D721Med (cell line): Measurements from ENCODE around the gene GRPEL2.

Source experiments
- DNase-seq: peaks from one replicate; pipeline ENCODE4 v3.0.0; 2011; ENCODE audit warnings: low spot score; ENCODE audit not compliant: insufficient read length
- FAIRE-seq: peaks from 2 replicates; lab custom pipeline; 2011; peaks lifted over from hg19 to GRCh38; lab: Jason Lieb, UNC
- CTCF ChIP-seq: IDR thresholded peaks from 2 replicates; pipeline ENCODE4 v1.5.1; 2012; ENCODE audit warnings: mild to moderate bottlenecking, control low read depth; ENCODE audit not compliant: insufficient read depth; ENCODE audit errors: missing control alignments

The GRPEL2 gene

GRCh38 chr5:149325894-149326293, 19.4 kb upstream of the GRPEL2 start:
- no peak for TF ChIP-seq CTCF
- FAIRE-seq (no peak), DNase-seq (no peak)

- DNase-seq (peak; percentile 73), FAIRE-seq (peak; percentile 84)
- TF ChIP-seq CTCF, result no peak
These were observed 18.7 kb upstream of the GRPEL2 start for GRCh38 chr5:149326611-149327010.

GRCh38 chr5:149328177-149328576, 17.1 kb upstream of the GRPEL2 start:
- FAIRE-seq, result no peak
- no peak for TF ChIP-seq CTCF

GRCh38 chr5:149333711-149334443, 11.4 kb upstream of the GRPEL2 start:
- DNase-seq (no peak), FAIRE-seq (no peak)
- TF ChIP-seq CTCF, result no peak

More at GRCh38 chr5:149328177-149328576, 17.1 kb upstream of the GRPEL2 start:
- DNase-seq, result no peak

- DNase-seq (no peak), FAIRE-seq (no peak)
- no peak for TF ChIP-seq CTCF
These were observed 7.6 kb upstream of the GRPEL2 start for GRCh38 chr5:149337736-149338135.

GRCh38 chr5:149338364-149338763, 6.9 kb upstream of the GRPEL2 start:
- DNase-seq (no peak), FAIRE-seq (no peak)
- no peak for TF ChIP-seq CTCF

- FAIRE-seq (no peak), DNase-seq (no peak)
- TF ChIP-seq CTCF, result no peak
These were observed 4.4 kb upstream of the GRPEL2 start for GRCh38 chr5:149340920-149341319.
